Activated naive CD4-positive, alpha-beta T cell treated with anti-CD3 and anti-CD28 coated beads, Interleukin-2, amount 50 U/mL, for 72 hours (primary cell): ENCODE measurements around the gene TCN2. TPM values are rescaled to one million over a fixed set of nuclear protein-coding genes. Genes with fewer than 3 reads are reported as not detected.

ENCODE experiments used
- total RNA-seq, 2 donors: library from RNA; stranded (reverse); gene quantifications; one replicate each; pipeline ENCODE4 v1.2.3, GENCODE V29; 2022

TCN2 gene
- total RNA-seq, 2 donors from 2014 or later, result 1.5 TPM

Other genes with a start within 250 kb of the TCN2 start
- gene RNF215, start 219.8 kb upstream of the TCN2 start, total RNA-seq, result 10 to 100 TPM in 1 of 2 donors, 1 to 10 TPM in 1; 6.8 to 11.8 TPM
- 10 to 100 TPM; 13.9 to 16.3 TPM for gene SEC14L2, start 210.2 kb upstream of the TCN2 start, total RNA-seq
- 10 to 100 TPM; 17.9 to 68.3 TPM for gene MTFP1, start 181.4 kb upstream of the TCN2 start, total RNA-seq
- gene SEC14L3, start 135.2 kb upstream of the TCN2 start, total RNA-seq, result not detected
- gene SEC14L4, start 101.5 kb upstream of the TCN2 start, total RNA-seq, result under 1 TPM in 1 of 2 donors, not detected in 1; 0.16 TPM
- not detected for gene SEC14L6, start 60.4 kb upstream of the TCN2 start, total RNA-seq
- gene GAL3ST1, start 32.5 kb upstream of the TCN2 start, total RNA-seq, result under 1 TPM in 1 of 2 donors, not detected in 1; 0.70 TPM
- gene PES1, start 15.3 kb upstream of the TCN2 start, total RNA-seq, result 100 to 1,000 TPM in 1 of 2 donors, 10 to 100 TPM in 1; 22.4 to 113 TPM
- 1 to 10 TPM; 3.9 to 9.5 TPM for gene SLC35E4, start 28.6 kb downstream of the TCN2 start, total RNA-seq
- 10 to 100 TPM in 1 of 2 donors, 1 to 10 TPM in 1; 7.4 to 10.4 TPM for gene DUSP18, start 60.7 kb downstream of the TCN2 start, total RNA-seq
- 1 to 10 TPM; 1.7 to 6.1 TPM for gene OSBP2, start 87.7 kb downstream of the TCN2 start, total RNA-seq